Measurements from ENCODE around the gene FCF1.

FCF1 gene

DNA sequence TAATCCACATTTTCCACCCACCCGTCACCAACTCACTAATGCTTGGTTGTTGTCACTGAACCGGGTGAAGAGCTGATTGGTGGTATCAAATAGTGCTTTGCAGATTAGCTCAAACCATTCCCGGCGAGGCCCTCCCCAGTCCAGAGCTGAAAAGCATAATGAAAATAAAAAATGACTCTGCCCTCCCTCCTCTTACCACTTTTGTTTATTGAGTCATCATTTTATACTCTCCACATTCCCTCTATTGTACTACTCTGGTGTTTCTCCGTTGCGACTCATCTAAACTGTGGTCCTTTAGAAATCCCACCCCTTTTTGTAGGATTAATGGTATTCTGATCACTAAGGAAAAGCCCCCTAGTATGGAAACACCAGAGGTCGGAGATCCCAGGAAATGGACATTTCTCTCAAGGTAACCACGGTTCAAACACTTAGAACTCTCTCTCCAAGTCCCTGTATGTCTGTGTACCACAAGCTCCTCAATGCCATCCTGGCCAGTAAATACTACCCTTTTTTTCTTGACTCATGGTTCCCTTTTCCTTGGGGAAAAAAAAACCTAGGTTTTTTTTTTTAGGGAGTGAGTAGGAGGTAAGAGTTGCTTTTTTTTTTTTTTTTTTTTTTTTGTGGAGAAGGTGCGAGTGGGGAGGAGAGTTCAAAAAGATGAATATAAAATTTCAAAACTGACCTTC lies 42.1 kb upstream of the FCF1 start:
- H3K27ac ChIP-seq = no peak overlapping the region
- TF ChIP-seq, protein P1, sequence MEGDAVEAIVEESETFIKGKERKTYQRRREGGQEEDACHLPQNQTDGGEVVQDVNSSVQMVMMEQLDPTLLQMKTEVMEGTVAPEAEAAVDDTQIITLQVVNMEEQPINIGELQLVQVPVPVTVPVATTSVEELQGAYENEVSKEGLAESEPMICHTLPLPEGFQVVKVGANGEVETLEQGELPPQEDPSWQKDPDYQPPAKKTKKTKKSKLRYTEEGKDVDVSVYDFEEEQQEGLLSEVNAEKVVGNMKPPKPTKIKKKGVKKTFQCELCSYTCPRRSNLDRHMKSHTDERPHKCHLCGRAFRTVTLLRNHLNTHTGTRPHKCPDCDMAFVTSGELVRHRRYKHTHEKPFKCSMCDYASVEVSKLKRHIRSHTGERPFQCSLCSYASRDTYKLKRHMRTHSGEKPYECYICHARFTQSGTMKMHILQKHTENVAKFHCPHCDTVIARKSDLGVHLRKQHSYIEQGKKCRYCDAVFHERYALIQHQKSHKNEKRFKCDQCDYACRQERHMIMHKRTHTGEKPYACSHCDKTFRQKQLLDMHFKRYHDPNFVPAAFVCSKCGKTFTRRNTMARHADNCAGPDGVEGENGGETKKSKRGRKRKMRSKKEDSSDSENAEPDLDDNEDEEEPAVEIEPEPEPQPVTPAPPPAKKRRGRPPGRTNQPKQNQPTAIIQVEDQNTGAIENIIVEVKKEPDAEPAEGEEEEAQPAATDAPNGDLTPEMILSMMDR (IDR thresholded peaks at IDR 0.05) = no peak
- no peak for TF ChIP-seq ZFX (IDR thresholded peaks at IDR 0.05; ENCODE audit: borderline replicate concordance)

DNA sequence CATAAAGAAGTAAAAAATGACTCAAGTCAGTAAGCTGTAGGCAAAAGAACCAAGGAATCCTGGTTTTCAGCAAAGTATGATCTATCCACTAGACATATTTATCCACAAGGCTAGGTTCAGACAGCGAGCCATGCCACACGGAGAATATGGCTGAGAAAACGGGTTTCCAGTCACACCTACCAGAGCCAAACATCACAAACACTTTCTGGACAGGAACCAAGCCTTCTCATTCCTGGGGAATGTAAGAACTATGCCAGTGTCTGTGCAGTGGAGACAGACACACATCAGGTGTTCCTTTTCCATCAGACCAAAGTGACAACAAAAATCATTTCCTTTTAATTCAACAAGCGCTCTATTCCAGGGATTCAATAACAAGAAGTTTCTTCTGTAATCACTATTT lies 41.2 kb upstream of the FCF1 start:
- H3K27ac ChIP-seq = no peak overlapping the region
- no peak for TF ChIP-seq ZFX (IDR thresholded peaks at IDR 0.05; ENCODE audit: borderline replicate concordance)
- TF ChIP-seq, protein P1 (IDR thresholded peaks at IDR 0.05) = no peak

DNA sequence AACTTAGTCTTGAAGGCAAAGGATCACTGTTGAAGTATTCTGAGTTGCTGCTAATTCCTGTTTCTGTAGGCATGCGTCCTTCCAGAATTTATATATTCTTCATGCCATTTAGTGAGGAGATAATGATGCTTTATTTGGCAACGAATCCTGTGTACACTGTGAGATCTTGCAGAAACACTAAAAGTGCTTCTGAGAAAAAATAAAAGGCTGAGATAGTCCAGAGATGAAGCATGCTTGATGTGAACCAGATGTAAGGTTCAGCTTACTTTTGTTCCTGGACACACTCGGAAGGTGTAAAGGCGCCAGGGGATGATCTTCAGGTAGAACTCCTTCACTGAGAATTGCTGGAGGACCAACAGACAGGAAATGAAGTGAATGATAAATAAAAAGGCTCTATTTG lies 39.2 kb upstream of the FCF1 start:
- H3K27ac ChIP-seq = no peak overlapping the region
- TF ChIP-seq, protein P1 (IDR thresholded peaks at IDR 0.05) = no peak
- TF ChIP-seq ZFX (IDR thresholded peaks at IDR 0.05; ENCODE audit: borderline replicate concordance) = no peak

DNA sequence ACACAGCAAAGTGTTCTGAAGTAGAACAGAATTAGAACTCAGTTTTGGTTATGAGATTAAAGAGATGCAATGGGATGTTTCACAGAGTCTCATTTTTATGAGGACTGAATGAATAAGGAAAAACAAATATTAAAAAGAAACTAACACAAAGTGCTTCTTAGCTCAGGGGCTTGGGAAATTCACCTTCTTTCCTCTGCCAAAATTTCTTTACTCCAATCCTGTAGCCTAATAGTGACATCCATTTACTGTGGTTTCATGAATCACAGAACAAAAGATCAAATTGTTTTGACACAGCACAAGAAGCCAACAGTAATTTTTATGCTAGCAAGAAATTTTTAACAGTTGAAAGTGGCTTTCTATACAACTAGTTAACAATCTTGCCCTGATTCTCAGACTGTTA lies 37.7 kb upstream of the FCF1 start:
- TF ChIP-seq ZFX (IDR thresholded peaks at IDR 0.05; ENCODE audit: borderline replicate concordance) = no peak
- no peak overlapping the region for H3K27ac ChIP-seq

DNA sequence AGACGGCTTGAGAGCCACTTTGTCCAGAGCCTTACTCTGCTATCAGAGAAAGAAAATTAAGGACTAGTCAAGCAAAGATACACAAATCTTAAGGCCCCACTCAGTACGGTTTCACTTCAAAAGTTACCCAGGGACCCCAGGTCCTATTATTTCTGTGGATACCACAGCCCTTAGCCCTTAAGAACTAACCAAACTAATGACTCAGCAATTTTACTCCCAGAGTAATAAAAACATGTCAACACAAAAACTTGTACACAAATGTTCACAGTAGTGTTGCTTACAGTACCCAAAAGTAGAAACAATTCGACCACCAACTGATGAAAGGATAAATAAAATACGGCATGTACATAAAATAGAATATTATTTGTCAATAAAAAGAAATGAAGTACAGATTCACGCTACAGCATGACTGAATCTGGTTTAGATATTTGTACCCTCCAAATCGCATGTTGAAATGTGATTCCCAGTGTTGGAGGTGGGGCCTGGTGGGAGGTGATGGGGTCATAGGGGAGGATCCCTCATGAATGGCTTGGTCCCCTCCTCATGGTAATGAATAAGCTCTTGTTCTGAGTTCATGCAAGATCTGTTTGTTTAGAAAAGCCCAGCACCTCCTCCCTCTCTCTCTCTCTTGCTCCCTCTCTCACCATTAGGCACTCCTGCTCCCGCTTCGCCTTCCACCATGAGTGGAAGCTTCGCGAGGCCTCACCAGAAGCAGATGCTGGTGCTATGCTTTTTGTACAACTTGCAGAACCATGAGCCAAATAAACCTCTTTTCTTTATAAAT lies 30.6 kb upstream of the FCF1 start:
- TF ChIP-seq, protein P1 (IDR thresholded peaks at IDR 0.05) = no peak
- no peak overlapping the region for H3K27ac ChIP-seq

DNA sequence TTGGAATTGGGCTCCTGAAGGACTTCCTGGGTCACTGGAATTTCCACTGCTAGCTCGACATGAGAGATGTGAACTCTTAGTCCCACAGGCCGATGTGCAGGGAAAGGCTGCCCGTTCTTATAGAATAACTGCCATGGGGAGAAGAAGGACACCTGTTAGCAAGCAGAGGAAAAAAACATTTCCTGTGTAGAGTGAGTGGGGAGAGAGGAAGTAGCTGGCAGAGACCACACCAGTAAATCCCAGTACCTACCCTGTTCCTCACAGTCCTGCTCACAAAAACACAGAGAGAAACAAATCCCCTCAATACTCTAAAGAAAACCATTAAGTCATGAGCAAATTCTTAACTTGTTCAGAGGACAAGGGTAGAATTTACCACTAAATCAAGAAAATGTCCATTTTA lies 29.5 kb upstream of the FCF1 start:
- TF ChIP-seq, protein P1 (IDR thresholded peaks at IDR 0.05) = no peak
- no peak for TF ChIP-seq ZFX (IDR thresholded peaks at IDR 0.05; ENCODE audit: borderline replicate concordance)

DNA sequence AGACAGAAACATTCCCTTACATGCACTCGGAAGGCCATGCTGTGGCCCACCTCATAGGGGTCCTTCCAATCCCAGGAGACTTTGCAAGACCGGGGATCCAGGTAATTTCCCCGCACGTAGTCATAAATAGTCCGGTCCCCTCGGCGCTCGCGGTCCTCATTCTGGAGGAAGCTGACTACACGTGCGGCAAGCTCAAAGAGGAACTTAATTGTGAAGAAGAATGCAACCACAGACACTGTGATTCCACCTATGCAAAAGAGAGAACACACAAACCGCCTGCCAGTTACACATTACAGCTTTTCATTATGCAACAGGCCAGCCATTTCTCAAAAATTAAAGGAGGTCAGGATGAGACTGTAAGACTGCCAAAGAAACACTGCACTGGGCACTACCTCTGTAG lies 28.5 kb upstream of the FCF1 start:
- no peak overlapping the region for H3K27ac ChIP-seq
- TF ChIP-seq ZFX (IDR thresholded peaks at IDR 0.05; ENCODE audit: borderline replicate concordance) = no peak
- TF ChIP-seq, protein P1 (IDR thresholded peaks at IDR 0.05) = no peak

More for the DNA sequence above, 29.5 kb upstream of the FCF1 start:
- no peak overlapping the region for H3K27ac ChIP-seq

Data from 22Rv1 (cell line).